ENCODE data around the gene TRIP10.

GRCh38 chr19:6765738-6766356, 26.4 kb downstream of the TRIP10 start:
- TF ChIP-seq CTCF (IDR thresholded peaks at IDR 0.05): no peak
- no peak for TF ChIP-seq POLR2A (IDR thresholded peaks at IDR 0.05)

Data from heart left ventricle (tissue), 13 donors.